ENCODE results near the gene GSN. TPM values are rescaled to one million over a fixed set of nuclear protein-coding genes. Genes with fewer than 3 reads are reported as not detected.

GSN gene
- total and polyA plus RNA-seq, 10 of the 15 experiments (the other 5 are each of a cell fraction or from before 2014, with no cell fraction given), result 0.66 to 9.2 (median 6.2) TPM

DNA sequence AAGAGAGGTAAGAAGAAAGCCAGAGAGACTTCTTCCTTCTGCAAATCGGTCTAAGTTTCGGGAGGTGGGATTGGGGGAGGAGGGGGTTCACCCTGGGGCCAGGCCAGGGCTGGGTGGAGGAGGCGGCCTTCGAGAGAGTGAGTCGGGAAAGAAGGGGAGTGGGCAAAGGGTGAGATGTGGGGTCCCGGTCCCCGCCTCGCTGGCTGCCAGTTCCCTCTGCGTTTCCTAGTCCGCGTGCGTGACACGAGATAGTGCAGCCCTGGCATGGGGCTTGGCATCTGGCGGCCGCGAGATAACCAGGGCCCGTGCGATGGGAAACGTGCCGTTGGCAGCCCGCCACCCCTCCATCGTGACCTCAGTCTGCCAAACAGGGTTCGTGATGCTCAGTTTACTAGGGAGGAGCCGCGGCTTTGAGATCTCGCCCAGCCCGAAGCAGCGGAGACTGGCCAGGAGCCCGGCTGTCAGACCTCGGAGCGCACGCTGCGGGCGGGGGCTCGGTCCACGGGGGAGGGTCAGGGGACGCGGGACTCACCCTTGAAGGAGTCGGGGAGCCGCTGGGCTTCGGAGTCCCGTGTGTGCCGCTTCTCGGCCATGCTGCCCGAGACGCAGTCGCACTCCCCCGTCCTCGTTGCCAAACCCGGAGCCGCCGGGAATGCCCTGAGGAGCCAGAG, 101.8 kb downstream of the GSN start, which contains the start of gene STOM:
STOM (minus strand) TSS at position 656 of the 671 bp plus-strand sequence; CDS start at position 593, 63 bp downstream.
- no peaks in the 10 kb centered on the region; the same call in 1 of the 2 replicates for H3K79me2 ChIP-seq (ENCODE audit: control insufficient read depth, insufficient read depth, low read length)
- intact Hi-C loops (cut with micrococcal nuclease; ENCODE audit: unreplicated experiment), result loop anchor here (2.0 kb wide), 1 partner anchor 17 kb away; no protein-coding TSS in a partner anchor
- POLR2A ChIA-PET, result interaction anchor here (0.6 to 1.4 kb wide), 4 partner anchors 10 to 208 kb away, joined by 3 to 9 read pairs (median 6); no protein-coding TSS in a partner anchor
- DNase-seq (ENCODE audit: low read depth, low spot score), result no peak
- in situ Hi-C loops (cut with MboI), result no loop called here
- peak within 1 kb of the TSS; percentile 90 for H3K4me2 ChIP-seq (ENCODE audit: control insufficient read depth, insufficient read depth)
- no TSS peak for BruUV-seq (replicated peaks)
- RAD21 ChIA-PET (ENCODE audit: unreplicated experiment), result interaction anchor here (0.6 to 0.9 kb wide), 2 partner anchors 11 to 54 kb away, joined by 3 to 4 read pairs; no protein-coding TSS in a partner anchor
- FAIRE-seq, result no peak
- no peaks in the 10 kb centered on the region; a peak in 1 of 4 replicates for H3K27me3 ChIP-seq (replicated peaks in 1 of 2; ENCODE audit: control insufficient read depth in 2 of 2, insufficient read depth in 2 of 2, low read length in 1 of 2)
- H3K9me3 ChIP-seq (replicated peaks; ENCODE audit: control insufficient read depth, insufficient read depth, low read length), result no peaks in the 10 kb centered on the region; the same call in 2 of the 3 replicates
- SMC1A ChIA-PET (ENCODE audit: uncharacterized antibody, unreplicated experiment), result interaction anchor here (0.6 to 1.4 kb wide), 3 partner anchors 16 to 708 kb away, joined by 3 to 8 read pairs (median 3); no protein-coding TSS in a partner anchor
- H3K9ac ChIP-seq (ENCODE audit: control insufficient read depth, insufficient read depth, low read length), result peak within 1 kb of the TSS; percentile 80
- no peaks in the 10 kb centered on the region for H3K36me3 ChIP-seq (ENCODE audit: control insufficient read depth in 2 of 2, insufficient read depth in 2 of 2, low read length in 1 of 2)
- H2AFZ ChIP-seq (ENCODE audit: control insufficient read depth, low read depth, low read length), result peak within 1 kb of the TSS; percentile 94
- peak within 1 kb of the TSS; percentile 84 for H3K4me3 ChIP-seq
- H3K27ac ChIP-seq (ENCODE audit: control insufficient read depth, insufficient read depth), result peak within 1 kb of the TSS; percentile 79
- peak; percentile 84 for ATAC-seq
- WGBS (ENCODE audit: insufficient coverage, insufficient replicate concordance, low lambda C conversion rate, missing lambda C conversion rate), result 11% methylated on average over 24 of the region's 52 CpGs
- H3K4me1 ChIP-seq (ENCODE audit: control insufficient read depth, insufficient read depth, low read length), result peaks cover 7% of the 10 kb centered on the region; the same call in 1 of the 2 replicates
- no peaks in the 10 kb centered on the region for H4K20me1 ChIP-seq (ENCODE audit: control insufficient read depth, insufficient read depth)
- CTCF ChIA-PET, result interaction anchor here (1.4 to 1.7 kb wide), 3 partner anchors 11 to 50 kb away, joined by 4 to 8 read pairs (median 6); no protein-coding TSS in a partner anchor
- TF ChIP-seq, protein P1, sequence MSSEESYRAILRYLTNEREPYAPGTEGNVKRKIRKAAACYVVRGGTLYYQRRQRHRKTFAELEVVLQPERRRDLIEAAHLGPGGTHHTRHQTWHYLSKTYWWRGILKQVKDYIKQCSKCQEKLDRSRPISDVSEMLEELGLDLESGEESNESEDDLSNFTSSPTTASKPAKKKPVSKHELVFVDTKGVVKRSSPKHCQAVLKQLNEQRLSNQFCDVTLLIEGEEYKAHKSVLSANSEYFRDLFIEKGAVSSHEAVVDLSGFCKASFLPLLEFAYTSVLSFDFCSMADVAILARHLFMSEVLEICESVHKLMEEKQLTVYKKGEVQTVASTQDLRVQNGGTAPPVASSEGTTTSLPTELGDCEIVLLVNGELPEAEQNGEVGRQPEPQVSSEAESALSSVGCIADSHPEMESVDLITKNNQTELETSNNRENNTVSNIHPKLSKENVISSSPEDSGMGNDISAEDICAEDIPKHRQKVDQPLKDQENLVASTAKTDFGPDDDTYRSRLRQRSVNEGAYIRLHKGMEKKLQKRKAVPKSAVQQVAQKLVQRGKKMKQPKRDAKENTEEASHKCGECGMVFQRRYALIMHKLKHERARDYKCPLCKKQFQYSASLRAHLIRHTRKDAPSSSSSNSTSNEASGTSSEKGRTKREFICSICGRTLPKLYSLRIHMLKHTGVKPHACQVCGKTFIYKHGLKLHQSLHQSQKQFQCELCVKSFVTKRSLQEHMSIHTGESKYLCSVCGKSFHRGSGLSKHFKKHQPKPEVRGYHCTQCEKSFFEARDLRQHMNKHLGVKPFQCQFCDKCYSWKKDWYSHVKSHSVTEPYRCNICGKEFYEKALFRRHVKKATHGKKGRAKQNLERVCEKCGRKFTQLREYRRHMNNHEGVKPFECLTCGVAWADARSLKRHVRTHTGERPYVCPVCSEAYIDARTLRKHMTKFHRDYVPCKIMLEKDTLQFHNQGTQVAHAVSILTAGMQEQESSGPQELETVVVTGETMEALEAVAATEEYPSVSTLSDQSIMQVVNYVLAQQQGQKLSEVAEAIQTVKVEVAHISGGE (CRISPR knock-in tag; IDR thresholded peaks at IDR 0.05), result no peak
- TF ChIP-seq BHLHE40 (IDR thresholded peaks at IDR 0.05; ENCODE audit: borderline replicate concordance in 1 of 2, low read depth in 2 of 2, low read length in 1 of 2) (peak; percentile 83 to 88), CREM (IDR thresholded peaks at IDR 0.05; ENCODE audit: low read depth) (no peak), TCF12 (IDR thresholded peaks at IDR 0.05; ENCODE audit: low read depth, low read length) (0 out of 2 replicates have a peak, but pooled peaks have one; percentile 2), NFYA (IDR thresholded peaks at IDR 0.05; ENCODE audit: borderline replicate concordance, low read depth, low read length) (no peak), POLR2AphosphoS5 (IDR thresholded peaks at IDR 0.05; ENCODE audit: low read length) (peak; percentile 18; the same call in 1 of the 2 replicates), IKZF1 (conservative IDR thresholded peaks at IDR 0.05) (peak; percentile 48; the same call in 1 of the 2 replicates), MEF2B (IDR thresholded peaks at IDR 0.05; ENCODE audit: partially characterized antibody, poor library complexity, severe bottlenecking) (peak; percentile 21), CHD2 (IDR thresholded peaks at IDR 0.05; ENCODE audit: borderline replicate concordance, low read depth, low read length) (0 out of 2 replicates have a peak, but pooled peaks have one; percentile 35), POLR2A (IDR thresholded peaks at IDR 0.05; ENCODE audit: low read depth, low read length) (peak; percentile 91), FOS (IDR thresholded peaks at IDR 0.05; ENCODE audit: borderline replicate concordance, extremely low read depth, insufficient read length) (no peak), RBBP5 (conservative IDR thresholded peaks at IDR 0.05) (no peak), IRF4 (IDR thresholded peaks at IDR 0.05; ENCODE audit: low read depth, low read length) (0 out of 2 replicates have a peak, but pooled peaks have one; percentile 21), RELA (IDR thresholded peaks at IDR 0.05; ENCODE audit: borderline replicate concordance, partially characterized antibody) (no peak), IKZF2 (IDR thresholded peaks at IDR 0.05) (peak; percentile 10 to 30; a peak in 2 of 4 replicates)
- TF ChIP-seq, protein P2, sequence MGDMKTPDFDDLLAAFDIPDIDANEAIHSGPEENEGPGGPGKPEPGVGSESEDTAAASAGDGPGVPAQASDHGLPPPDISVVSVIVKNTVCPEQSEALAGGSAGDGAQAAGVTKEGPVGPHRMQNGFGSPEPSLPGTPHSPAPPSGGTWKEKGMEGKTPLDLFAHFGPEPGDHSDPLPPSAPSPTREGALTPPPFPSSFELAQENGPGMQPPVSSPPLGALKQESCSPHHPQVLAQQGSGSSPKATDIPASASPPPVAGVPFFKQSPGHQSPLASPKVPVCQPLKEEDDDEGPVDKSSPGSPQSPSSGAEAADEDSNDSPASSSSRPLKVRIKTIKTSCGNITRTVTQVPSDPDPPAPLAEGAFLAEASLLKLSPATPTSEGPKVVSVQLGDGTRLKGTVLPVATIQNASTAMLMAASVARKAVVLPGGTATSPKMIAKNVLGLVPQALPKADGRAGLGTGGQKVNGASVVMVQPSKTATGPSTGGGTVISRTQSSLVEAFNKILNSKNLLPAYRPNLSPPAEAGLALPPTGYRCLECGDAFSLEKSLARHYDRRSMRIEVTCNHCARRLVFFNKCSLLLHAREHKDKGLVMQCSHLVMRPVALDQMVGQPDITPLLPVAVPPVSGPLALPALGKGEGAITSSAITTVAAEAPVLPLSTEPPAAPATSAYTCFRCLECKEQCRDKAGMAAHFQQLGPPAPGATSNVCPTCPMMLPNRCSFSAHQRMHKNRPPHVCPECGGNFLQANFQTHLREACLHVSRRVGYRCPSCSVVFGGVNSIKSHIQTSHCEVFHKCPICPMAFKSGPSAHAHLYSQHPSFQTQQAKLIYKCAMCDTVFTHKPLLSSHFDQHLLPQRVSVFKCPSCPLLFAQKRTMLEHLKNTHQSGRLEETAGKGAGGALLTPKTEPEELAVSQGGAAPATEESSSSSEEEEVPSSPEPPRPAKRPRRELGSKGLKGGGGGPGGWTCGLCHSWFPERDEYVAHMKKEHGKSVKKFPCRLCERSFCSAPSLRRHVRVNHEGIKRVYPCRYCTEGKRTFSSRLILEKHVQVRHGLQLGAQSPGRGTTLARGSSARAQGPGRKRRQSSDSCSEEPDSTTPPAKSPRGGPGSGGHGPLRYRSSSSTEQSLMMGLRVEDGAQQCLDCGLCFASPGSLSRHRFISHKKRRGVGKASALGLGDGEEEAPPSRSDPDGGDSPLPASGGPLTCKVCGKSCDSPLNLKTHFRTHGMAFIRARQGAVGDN (IDR thresholded peaks at IDR 0.05), result no peak
